Stomach (tissue), 9 donors: ENCODE results near the gene RBM10. TPM values are rescaled to one million over a fixed set of nuclear protein-coding genes. Genes with fewer than 3 reads are reported as not detected.

ENCODE experiments used
- DNase-seq, 2 donors: peaks; one replicate each; pipeline versions ENCODE4 v3.0.0 to v3.0.0-alpha.2; 2013 to 2019
- H3K27ac ChIP-seq, 5 donors: fragments of 200-600 bp in 4 of 5; sonication (generic) in 4 of 5; one replicate each; pipeline ENCODE4 v1.5.1; 2013 to 2019; ENCODE audit warnings: mild to moderate bottlenecking in 1 of 5, moderate library complexity in 1 of 5
- H3K27me3 ChIP-seq, 3 donors: fragments of 200-600 bp; sonication (generic); one replicate each; pipeline ENCODE4 v1.5.1; 2017 to 2019; ENCODE audit warnings: mixed run types in 1 of 3
- H3K36me3 ChIP-seq, 4 donors: fragments of 200-600 bp; sonication (generic); 1 replicate in 3 of 4; 2 replicates in 1 of 4; pipeline ENCODE4 v1.5.1; 2016 to 2019
- H3K4me1 ChIP-seq, 4 donors: fragments of 200-600 bp; sonication (generic); one replicate each; pipeline ENCODE4 v1.5.1; 2016 to 2019
- H3K4me3 ChIP-seq, 4 donors: fragments of 200-600 bp; sonication (generic) in 3 of 4; one replicate each; pipeline ENCODE4 v1.5.1; 2016 to 2019; ENCODE audit warnings: mild to moderate bottlenecking in 1 of 4
- H3K9me3 ChIP-seq, 4 donors: fragments of 200-600 bp; sonication (generic); one replicate each; pipeline ENCODE4 v1.5.1; 2016 to 2019
- EP300 ChIP-seq: sonication (generic); formaldehyde crosslinking; IDR thresholded peaks from one replicate; pipeline ENCODE4 v1.6.1; 2017; ENCODE audit warnings: antibody characterized with exemption
- POLR2A ChIP-seq, 4 donors: fragments of 450-650 bp; IDR thresholded peaks; one replicate each; pipeline ENCODE4 v1.6.1; 2016; ENCODE audit warnings: antibody characterized with exemption in 4 of 4, control low read depth in 2 of 4, mild to moderate bottlenecking in 1 of 4, moderate library complexity in 1 of 4
- POLR2AphosphoS5 ChIP-seq, 3 donors: sonication (generic); formaldehyde crosslinking; IDR thresholded peaks; one replicate each; pipeline ENCODE4 v1.6.1; 2016; ENCODE audit warnings: antibody characterized with exemption in 3 of 3
- WGBS, 5 donors: extraction: QIAGEN DNeasy Blood & Tissue Kit in 3 of 5; methylation state at CpG; one replicate each; pipeline versions ENCODE4 v1.1.5 to v1.1.7; 2013 to 2018; 5-methylcytosine and 5-hydroxymethylcytosine counted together
- intact Hi-C: fragments of 100-400 bp; cut with DNase I; formaldehyde crosslinking; loops from one replicate; pipeline ENCODE4 v1.15.1; 2023; ENCODE audit warnings: low total_unique reads
- polyA plus RNA-seq, 3 donors: library from polyadenylated mRNA; stranded (reverse); fragments of 200-250 nt; gene quantifications; one replicate each; pipeline ENCODE4 v1.2.3, GENCODE V29; 2013
- total RNA-seq, 5 donors: library from RNA; depleted of rRNA; stranded (reverse); fragments of >200 nt; gene quantifications; one replicate each; pipeline versions ENCODE4 v1.1.0 to v1.2.3, GENCODE V29; 2014 to 2016
- TF ChIP-seq, protein P1 (sequence below), 7 experiments: fragments of 450-650 bp in 4 of 7; fragments of 200-600 bp in 3 of 7; sonication (generic) in 3 of 7; IDR thresholded peaks; one replicate each; pipeline ENCODE4 v1.5.1; 2016 to 2019; ENCODE audit warnings: antibody characterized with exemption in 7 of 7, control low read depth in 2 of 7, mild to moderate bottlenecking in 1 of 7
- donor health status: healthy with polysubstance abuse.
- donor health status: Bipolar disorder and iron deficiency.
- donor health status: healthy.

The RBM10 gene
- total and polyA plus RNA-seq, 8 donors: 1.8 to 51.3 (median 24.9) TPM

- intact Hi-C loops: no loop called here
- WGBS, 5 donors: 92 to 100% (median 96%) methylated on average over 1 to 16 of the region's 16 CpGs
- peak in 1 of 2 donors; percentile 8 for DNase-seq
Measured at GRCh38 chrX:47158131-47158530, 13.1 kb downstream of the RBM10 start.

DNA sequence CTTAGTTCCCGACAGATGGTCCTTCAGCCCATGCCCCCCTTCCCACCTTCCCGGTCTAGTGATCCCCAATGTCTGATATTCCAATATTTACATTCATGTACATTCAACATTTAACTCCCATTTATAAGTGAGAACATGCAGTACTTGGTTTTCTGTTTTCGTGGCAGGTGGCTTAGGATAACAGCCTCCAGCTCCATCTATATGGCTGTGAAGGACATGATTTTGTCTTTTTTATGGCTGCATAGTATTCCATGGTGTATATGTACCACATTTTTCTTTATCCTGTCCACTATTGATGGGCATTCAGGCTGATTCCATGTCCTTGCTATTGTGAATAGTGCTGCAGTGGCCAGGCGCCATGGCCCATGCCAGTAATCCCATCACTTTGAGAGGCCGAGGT lies 13.8 kb downstream of the RBM10 start:
- H3K27ac ChIP-seq: no peak overlapping the region
- H3K36me3 ChIP-seq: peaks cover 0 to 31% (median 25%) of the 10 kb centered on the region in 4 donors
- intact Hi-C loops: no loop called here
- no peaks in the 10 kb centered on the region for H3K4me1 ChIP-seq
- WGBS, 5 donors: 91 to 98% (median 97%) methylated on average over 5 of the region's 5 CpGs
- DNase-seq: peak in 1 of 2 donors; percentile 14
- no peak for TF ChIP-seq POLR2A (IDR thresholded peaks at IDR 0.05)
- TF ChIP-seq EP300: no peak
- TF ChIP-seq POLR2AphosphoS5 (IDR thresholded peaks at IDR 0.05): no peak
- TF ChIP-seq, protein P1, sequence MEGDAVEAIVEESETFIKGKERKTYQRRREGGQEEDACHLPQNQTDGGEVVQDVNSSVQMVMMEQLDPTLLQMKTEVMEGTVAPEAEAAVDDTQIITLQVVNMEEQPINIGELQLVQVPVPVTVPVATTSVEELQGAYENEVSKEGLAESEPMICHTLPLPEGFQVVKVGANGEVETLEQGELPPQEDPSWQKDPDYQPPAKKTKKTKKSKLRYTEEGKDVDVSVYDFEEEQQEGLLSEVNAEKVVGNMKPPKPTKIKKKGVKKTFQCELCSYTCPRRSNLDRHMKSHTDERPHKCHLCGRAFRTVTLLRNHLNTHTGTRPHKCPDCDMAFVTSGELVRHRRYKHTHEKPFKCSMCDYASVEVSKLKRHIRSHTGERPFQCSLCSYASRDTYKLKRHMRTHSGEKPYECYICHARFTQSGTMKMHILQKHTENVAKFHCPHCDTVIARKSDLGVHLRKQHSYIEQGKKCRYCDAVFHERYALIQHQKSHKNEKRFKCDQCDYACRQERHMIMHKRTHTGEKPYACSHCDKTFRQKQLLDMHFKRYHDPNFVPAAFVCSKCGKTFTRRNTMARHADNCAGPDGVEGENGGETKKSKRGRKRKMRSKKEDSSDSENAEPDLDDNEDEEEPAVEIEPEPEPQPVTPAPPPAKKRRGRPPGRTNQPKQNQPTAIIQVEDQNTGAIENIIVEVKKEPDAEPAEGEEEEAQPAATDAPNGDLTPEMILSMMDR (IDR thresholded peaks at IDR 0.05): no peak
- peaks cover 0 to 8% (median 0%) of the 10 kb centered on the region in 3 donors for H3K27me3 ChIP-seq
- H3K9me3 ChIP-seq: peaks cover 0 to 8% (median 3%) of the 10 kb centered on the region in 4 donors
- no peak overlapping the region for H3K4me3 ChIP-seq

More at GRCh38 chrX:47158131-47158530, 13.1 kb downstream of the RBM10 start:
- Histone ChIP-seq H3K9me3 (peaks cover 0 to 7% (median 3%) of the 10 kb centered on the region in 4 donors), H3K4me1 (no peaks in the 10 kb centered on the region), H3K36me3 (peaks cover 0 to 31% (median 25%) of the 10 kb centered on the region in 4 donors), H3K27me3 (peaks cover 0 to 8% (median 0%) of the 10 kb centered on the region in 3 donors), H3K4me3 (no peak overlapping the region), H3K27ac (no peak overlapping the region)
- TF ChIP-seq POLR2AphosphoS5 (IDR thresholded peaks at IDR 0.05) (no peak), EP300 (no peak), POLR2A (IDR thresholded peaks at IDR 0.05) (no peak)
- TF ChIP-seq, protein P1 (IDR thresholded peaks at IDR 0.05): no peak

- H3K36me3 ChIP-seq: peaks cover 0 to 24% (median 16%) of the 10 kb centered on the region in 4 donors
- peaks cover 0 to 19% (median 9%) of the 10 kb centered on the region in 4 donors for H3K9me3 ChIP-seq
- no peaks in the 10 kb centered on the region for H3K4me1 ChIP-seq
- no peak overlapping the region for H3K4me3 ChIP-seq
- intact Hi-C loops: no loop called here
- no peak for DNase-seq
- peaks cover 0 to 8% (median 0%) of the 10 kb centered on the region in 3 donors for H3K27me3 ChIP-seq
- 71 to 88% (median 83%) methylated on average over 4 of the region's 4 CpGs for WGBS, 5 donors
- no peak for TF ChIP-seq POLR2A (IDR thresholded peaks at IDR 0.05)
- TF ChIP-seq EP300: no peak
- no peak for TF ChIP-seq POLR2AphosphoS5 (IDR thresholded peaks at IDR 0.05)
- TF ChIP-seq, protein P1 (IDR thresholded peaks at IDR 0.05): no peak
- no peak overlapping the region for H3K27ac ChIP-seq
Measured at GRCh38 chrX:47160781-47161180, 15.8 kb downstream of the RBM10 start.

DNA sequence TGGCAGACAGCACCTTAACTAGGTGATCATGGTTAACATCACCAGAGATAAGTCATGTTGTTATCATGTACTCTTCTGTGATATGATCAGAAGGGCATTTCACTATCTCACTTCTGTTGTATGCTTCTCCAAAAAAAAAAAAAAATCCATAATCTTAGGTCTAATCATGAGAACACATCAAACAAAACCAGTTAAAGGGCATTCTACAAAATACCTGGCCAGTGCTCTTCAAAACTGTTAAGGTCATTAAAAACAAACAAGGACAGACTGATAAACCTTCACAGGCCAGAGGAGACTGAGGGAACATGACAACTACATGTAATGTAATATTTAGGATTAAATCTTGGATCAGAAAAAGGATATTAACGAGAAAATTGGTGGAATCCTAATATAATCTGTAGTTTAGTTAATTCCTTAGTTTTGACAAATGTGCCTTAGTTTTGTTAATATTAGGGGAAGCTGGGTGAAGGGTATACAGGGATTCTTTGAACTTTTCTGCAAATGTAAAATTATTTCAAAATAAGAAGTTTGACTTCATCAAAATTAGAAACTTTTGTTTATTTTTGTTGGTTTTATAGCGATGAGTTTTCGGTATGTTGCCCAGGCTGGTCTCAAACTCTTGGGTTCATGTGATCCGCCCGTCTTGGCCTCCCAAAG lies 18.0 kb downstream of the RBM10 start:
- Histone ChIP-seq H3K27me3 (no peaks in the 10 kb centered on the region), H3K27ac (no peak overlapping the region), H3K36me3 (peaks cover 0 to 8% (median 2%) of the 10 kb centered on the region in 4 donors), H3K4me3 (no peak overlapping the region), H3K4me1 (no peaks in the 10 kb centered on the region), H3K9me3 (peaks cover 0 to 22% (median 9%) of the 10 kb centered on the region in 4 donors)
- no peak for TF ChIP-seq POLR2AphosphoS5 (IDR thresholded peaks at IDR 0.05)
- TF ChIP-seq, protein P1 (IDR thresholded peaks at IDR 0.05): no peak
- 84 to 99% (median 96%) methylated on average over 5 of the region's 5 CpGs for WGBS, 5 donors
- intact Hi-C loops: no loop called here
- DNase-seq: no peak
